OCI-LY1 (cell line): Measurements from ENCODE around the gene SLC23A2.

Source experiments
- CTCF ChIP-seq: fragments of 200-600 bp; sonication (generic), shearing (Covaris generic); IDR thresholded peaks from 2 replicates; pipeline ENCODE4 v1.5.1; 2017; ENCODE audit warnings: mild to moderate bottlenecking, antibody characterized with exemption, low read length, moderate library complexity, mixed read lengths
- EZH2 ChIP-seq: fragments of 200-600 bp; sonication (generic), shearing (Covaris generic); IDR thresholded peaks from 2 replicates; pipeline ENCODE4 v1.8.0; 2017; ENCODE audit warnings: borderline replicate concordance, mixed run types, mild to moderate bottlenecking, antibody characterized with exemption, low read length, moderate library complexity, mixed read lengths

GRCh38 chr20:4926531-4927156 is 74.7 kb downstream of the SLC23A2 start:
- no peak for TF ChIP-seq CTCF
- no peak for TF ChIP-seq EZH2
